Activated naive CD4-positive, alpha-beta T cell treated with anti-CD3 and anti-CD28 coated beads, Interleukin-2, amount 50 U/mL, for 16 hours (primary cell): ENCODE measurements around the gene RFX5.
A peak's percentile ranks its signal among the peaks of the same experiment; 100 is the strongest.
"Not testable (repeated sequence)": the region's sequence is repeated elsewhere in the genome, so short reads cannot be mapped to it uniquely, and the experiment has no call there.

Experiments
- DNase-seq: peaks from one replicate; pipeline ENCODE4 v3.0.0-alpha.2; 2020

RFX5 gene

GRCh38 chr1:151361883-151362282 lies 14.8 kb upstream of the RFX5 start:
- no peak for DNase-seq

DNA sequence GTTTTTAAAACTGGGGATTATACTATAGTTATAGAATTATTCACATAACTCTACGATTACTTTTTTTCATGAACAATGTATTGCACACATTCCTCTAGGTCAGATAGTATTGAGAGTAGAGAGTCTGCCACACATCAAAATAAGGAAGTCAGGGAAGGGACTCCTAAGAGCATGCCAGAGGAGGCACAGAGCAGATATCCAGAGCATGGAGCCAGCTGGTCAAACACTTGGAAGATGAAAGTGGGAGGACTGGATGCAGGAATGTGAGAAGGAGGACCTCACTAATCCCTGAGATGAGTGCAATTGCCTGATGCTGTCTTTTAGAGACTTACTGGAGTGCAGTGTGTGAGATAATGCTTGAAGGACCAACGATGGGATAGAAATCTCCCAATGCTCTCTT lies 9.6 kb upstream of the RFX5 start:
- no peak for DNase-seq

- no peak for DNase-seq
Observed at GRCh38 chr1:151352021-151352718, 5.1 kb upstream of the RFX5 start.

GRCh38 chr1:151350323-151350722 lies 3.3 kb upstream of the RFX5 start:
- not testable (repeated sequence) for DNase-seq

GRCh38 chr1:151347523-151348246 lies 633 bp upstream of the RFX5 start:
- DNase-seq: no peak

- DNase-seq: no peak
Observed at GRCh38 chr1:151346082-151346768, 827 bp downstream of the RFX5 start.

GRCh38 chr1:151344291-151344690 lies 2.8 kb downstream of the RFX5 start:
- no peak for DNase-seq

DNA sequence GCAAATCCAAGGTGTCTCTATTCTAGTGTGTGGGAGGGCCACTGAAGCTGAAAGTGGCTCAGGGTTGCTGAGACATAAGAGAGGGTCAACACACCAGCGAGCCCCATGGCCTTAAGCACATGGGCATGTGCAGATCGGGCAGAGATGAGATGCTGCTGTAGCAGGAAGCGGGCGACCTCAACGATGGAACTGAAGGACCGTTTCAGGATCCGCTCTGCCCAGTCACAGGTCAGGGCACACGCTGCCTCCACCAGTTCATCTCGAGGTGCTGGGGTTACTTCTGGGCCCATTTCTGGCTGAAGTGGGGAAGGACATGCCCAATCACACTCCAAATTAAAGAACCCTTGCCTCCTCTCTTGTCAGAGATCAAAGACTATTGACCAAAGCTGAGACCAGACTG lies 3.5 kb downstream of the RFX5 start:
- no peak for DNase-seq

DNA sequence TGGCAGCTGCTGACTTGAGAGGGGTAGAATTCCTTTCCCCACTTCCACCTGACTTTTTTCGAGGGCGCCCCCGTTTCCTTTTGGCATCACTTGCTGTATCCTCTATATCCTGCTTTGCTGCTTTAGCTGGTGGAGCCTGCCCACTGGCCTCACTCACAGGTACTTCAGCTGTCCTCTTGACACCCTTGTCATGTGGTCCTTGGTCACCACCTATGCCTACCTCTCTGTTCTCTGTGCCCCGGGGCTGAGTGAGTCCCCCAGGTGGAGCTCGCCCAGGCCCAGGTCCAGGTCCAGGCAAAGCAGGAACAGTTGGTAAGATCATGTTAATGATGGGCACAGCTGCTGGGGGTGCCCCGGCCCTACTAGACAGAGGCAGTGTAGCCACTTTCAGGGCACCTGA lies 4.5 kb downstream of the RFX5 start:
- DNase-seq: no peak

- no peak for DNase-seq
Observed at GRCh38 chr1:151342021-151342420, 5.0 kb downstream of the RFX5 start.

DNA sequence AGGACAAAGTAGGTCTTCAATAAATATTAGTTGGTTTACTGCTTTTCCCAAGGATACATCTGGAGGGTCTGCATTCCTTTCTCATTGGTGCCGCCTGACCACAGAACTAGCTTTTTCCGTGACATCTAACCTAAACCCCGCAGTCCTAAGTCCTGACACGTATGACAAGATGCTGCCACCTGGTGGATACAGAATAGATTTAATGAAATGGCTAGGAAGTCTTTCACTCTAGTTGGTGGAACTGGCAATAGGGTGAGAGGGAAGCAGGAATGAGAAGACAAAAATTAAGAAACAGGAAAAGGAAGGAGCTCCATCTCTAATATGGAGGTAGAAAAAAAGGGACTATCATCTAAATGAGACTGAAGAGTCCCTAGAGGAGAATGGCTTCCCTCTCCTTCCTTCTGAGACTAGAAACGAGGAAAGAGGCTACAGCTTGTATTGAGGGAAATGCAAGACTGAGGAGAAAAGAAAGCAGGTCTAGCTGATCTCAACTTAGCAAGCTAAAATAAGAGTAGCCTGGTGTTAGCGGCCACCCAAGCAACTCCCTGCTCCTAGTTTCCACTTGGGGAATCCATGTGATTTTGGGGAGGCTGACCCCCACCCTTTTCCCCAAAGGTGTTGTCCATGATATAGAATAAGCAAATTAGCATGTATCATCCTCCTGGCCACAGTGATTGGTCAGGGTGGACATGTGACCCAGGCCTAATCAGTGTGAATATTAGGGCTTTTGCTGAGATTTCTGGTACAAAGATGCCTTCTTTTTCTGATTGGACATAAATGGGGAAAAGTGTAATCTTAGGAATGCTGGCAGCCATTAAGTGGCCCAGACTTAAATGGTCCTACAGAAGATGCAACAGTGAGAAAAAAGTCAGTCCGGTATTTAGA lies 5.9 kb downstream of the RFX5 start:
- DNase-seq: peak; percentile 32

GRCh38 chr1:151336556-151336955 lies 10.5 kb downstream of the RFX5 start:
- no peak for DNase-seq

DNA sequence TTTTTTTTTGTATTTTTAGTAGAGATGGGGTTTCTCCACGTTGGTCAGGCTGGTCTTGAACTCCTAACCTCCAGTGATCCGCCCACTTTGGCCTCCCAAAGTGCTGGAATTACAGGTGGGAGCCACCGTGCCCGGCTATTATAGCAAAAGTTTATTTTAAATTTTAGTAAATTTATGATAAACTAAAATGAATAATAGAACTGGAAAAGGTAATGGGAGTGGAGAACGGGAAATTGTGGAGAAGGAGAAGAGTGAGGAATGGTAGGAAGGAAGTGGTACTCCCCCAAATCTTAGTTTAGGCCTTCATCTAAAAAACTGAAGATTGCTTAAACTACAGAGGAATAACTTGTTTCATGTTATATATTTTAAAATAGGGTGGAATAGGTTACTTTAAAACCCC lies 12.2 kb downstream of the RFX5 start:
- DNase-seq: no peak

- DNase-seq: no peak
Observed at GRCh38 chr1:151327903-151328674, 19.0 kb downstream of the RFX5 start.

DNA sequence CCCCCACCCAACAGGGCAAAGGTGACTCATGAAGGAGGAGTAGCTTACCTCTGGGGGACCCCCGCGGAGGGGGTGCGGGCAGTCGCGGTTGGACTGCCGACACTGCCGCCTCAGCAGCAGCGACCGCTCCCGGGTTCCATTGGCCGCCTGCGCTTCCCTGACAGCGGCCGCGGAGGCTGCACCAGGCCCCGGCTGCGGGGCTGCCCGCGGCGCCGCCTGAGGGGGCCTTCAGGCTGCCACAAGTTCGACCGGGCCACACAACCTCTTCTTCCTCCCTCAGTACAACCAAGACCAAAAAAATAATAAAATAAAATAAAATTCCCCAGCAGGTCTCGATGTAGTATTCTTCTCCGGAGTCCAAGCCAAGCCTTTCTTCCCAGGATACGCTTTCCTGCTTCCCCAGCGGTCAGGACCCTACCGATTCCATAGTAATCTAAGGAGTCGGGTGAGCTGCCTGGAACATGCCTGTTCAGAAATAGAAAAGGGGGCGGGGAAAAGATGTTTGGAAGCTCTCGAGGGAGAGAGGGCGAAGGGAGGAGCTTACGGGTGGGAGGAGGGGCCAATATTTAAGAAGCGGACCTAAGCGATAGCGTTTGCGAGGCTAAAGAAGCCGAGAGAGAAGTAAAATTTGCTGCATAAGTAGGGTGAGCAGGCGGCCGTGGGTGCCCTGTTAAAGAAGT lies 19.7 kb downstream of the RFX5 start, which contains the start of gene PI4KB:
PI4KB (minus strand) TSS at position 194 of the 680 bp plus-strand sequence. CDS start 10,935 bp downstream, outside the sequence.
- peak; percentile 89 for DNase-seq

DNA sequence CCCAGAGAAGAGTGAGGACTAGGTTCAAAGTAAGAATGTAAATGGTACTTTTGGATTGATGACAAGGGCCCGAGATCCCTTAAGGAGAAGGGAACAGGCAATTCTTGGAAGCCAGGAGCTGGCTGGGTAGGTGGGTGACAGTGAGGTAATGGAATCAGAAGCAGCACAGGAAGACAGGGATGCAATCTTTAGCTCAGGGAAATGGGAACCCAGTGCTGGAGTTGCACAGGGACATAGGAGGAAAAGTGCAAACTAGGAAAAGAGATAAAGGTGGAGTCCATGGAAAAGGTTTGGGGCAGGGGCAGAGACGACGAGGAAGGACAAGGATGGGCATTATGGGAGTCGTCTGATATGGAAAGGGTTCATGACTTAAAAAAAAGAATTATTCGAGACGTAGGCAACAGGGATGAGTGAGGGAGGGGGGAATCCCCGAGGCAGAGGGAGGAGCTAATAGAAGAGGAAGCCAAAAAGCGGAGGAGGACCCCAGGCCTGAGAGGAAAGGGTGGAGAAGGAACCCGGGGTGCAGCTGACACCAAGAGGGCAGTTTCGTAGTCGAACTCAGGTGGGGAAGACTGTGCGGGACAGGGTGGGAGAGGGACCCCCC lies 20.3 kb downstream of the RFX5 start:
- DNase-seq: peak; percentile 57

DNA sequence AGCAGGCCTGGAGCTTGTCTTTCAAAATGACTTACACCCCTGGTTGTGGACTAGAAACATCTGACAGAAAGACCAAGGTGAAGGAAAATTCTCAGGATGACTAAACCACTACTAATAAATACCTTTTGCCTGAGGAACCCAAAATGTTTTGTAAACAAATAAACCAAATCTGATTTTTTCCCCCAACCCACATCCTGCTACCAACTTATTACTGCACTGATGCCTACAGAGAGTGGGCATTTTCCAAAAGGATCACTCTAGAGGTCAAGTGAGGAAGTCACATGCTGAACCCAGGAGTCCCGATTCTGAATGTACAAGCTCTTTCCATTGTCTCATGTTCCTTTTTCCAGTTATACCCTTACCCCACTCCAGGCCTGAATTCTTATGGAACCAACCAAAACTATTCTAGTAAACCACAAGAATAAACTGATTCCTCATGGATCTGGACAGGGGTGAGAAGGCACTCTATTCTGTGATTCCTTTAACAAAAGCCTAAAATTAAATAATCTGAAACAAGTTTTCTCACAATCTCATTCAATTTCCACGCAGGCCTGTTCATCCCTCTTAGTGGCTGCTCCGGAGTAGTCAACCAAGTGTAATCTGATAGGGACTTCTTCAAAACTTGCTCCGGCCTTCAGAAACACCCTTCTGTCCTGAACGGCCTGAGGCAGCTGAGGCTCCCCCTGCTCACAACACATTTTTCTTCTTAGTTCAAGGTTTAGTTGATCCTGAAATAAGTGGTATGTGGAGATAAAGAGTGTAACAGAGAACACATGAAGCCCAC lies 21.2 kb downstream of the RFX5 start:
- DNase-seq: no peak

DNA sequence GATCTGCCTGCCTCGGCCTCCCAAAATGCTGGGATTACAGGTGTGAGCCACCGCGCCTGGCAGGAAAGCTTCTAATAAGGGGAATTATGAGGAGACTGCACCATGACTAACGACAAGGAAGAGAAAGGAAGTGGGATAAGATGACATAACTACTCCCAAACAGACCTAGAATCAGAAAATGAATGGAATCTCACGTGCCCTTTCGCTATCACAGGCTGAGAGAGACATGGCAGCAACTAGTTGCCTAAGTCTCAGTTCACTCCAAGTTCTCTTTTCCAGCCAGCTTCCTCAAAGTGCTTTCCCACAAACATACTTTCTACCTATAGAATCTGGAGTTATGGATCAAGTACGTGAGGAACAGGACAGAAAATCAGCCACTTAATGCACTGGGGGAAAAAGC lies 21.8 kb downstream of the RFX5 start:
- no peak for DNase-seq

- no peak for DNase-seq
Observed at GRCh38 chr1:151324390-151324930, 22.6 kb downstream of the RFX5 start.

DNA sequence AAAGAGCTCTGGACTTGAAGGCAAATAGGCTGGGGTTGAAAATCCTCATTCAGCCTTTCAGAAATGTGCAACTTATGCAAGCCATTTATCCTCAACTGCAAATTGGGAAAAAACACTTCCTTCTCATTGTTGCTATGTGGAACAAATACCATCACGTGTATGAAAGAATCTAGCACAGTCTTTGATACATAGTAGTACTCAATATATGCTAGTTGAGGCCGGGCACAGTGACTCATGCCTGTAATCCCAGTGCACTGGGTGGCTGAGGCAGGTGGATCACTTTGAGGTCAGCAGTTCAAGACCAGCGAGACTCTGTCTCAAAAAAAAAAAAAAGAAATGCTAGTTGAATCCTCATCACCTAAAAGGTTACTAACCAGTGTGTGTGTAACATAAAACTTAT lies 28.1 kb downstream of the RFX5 start:
- no peak for DNase-seq
